Thymus (tissue), 11 donors: ENCODE measurements around the gene HOXC11. TPM values are rescaled to one million over a fixed set of nuclear protein-coding genes. Genes with fewer than 3 reads are reported as not detected.

ENCODE experiments used
- DNase-seq, 9 donors: peaks; one replicate each; pipeline ENCODE4 v3.0.0-alpha.2; 2013; ENCODE audit warnings: low spot score in 9 of 9, low read depth in 6 of 9, missing footprints in 1 of 9
- H3K27ac ChIP-seq, 2 donors: one replicate each; pipeline ENCODE4 v1.5.1; 2013; ENCODE audit warnings: control low read depth in 1 of 2, low read depth in 1 of 2, low read length in 1 of 2, mild to moderate bottlenecking in 1 of 2, moderate library complexity in 1 of 2
- H3K27me3 ChIP-seq, 2 donors: one replicate each; pipeline ENCODE4 v1.5.1; 2013; ENCODE audit warnings: low read length in 1 of 2; ENCODE audit not compliant: control insufficient read depth in 2 of 2, insufficient read depth in 1 of 2
- H3K36me3 ChIP-seq, 2 donors: one replicate each; pipeline ENCODE4 v1.5.1; 2013; ENCODE audit warnings: low read length in 1 of 2, mild to moderate bottlenecking in 1 of 2, moderate library complexity in 1 of 2; ENCODE audit not compliant: control insufficient read depth in 2 of 2, insufficient read depth in 2 of 2
- H3K4me1 ChIP-seq, 2 donors: one replicate each; pipeline ENCODE4 v1.5.1; 2013; ENCODE audit warnings: low read length in 2 of 2; ENCODE audit not compliant: control insufficient read depth in 2 of 2, insufficient read depth in 2 of 2
- H3K4me3 ChIP-seq, 2 donors: one replicate each; pipeline ENCODE4 v1.5.1; 2013; ENCODE audit warnings: low read length in 2 of 2, control low read depth in 1 of 2, mild to moderate bottlenecking in 1 of 2
- H3K9me3 ChIP-seq, 2 donors: one replicate each; pipeline ENCODE4 v1.5.1; 2013; ENCODE audit warnings: low read length in 1 of 2, mild to moderate bottlenecking in 1 of 2; ENCODE audit not compliant: control insufficient read depth in 2 of 2, insufficient read depth in 1 of 2
- WGBS: extraction: QIAGEN DNeasy Blood & Tissue Kit; methylation state at CpG from one replicate; pipeline ENCODE4 v1.1.7; 2013; 5-methylcytosine and 5-hydroxymethylcytosine counted together
- polyA plus RNA-seq: library from polyadenylated mRNA; stranded (reverse); fragments of 200-250 nt; gene quantifications from one replicate; pipeline ENCODE4 v1.2.3, GENCODE V29; 2013
- total RNA-seq: library from RNA; stranded (reverse); fragments of 120-200 nt; gene quantifications from one replicate; pipeline ENCODE4 v1.2.4, GENCODE V29; 2013
- donor health status: healthy.

The HOXC11 gene
- total and polyA plus RNA-seq, 2 donors, result 0.21 TPM; not detected in 1

DNA sequence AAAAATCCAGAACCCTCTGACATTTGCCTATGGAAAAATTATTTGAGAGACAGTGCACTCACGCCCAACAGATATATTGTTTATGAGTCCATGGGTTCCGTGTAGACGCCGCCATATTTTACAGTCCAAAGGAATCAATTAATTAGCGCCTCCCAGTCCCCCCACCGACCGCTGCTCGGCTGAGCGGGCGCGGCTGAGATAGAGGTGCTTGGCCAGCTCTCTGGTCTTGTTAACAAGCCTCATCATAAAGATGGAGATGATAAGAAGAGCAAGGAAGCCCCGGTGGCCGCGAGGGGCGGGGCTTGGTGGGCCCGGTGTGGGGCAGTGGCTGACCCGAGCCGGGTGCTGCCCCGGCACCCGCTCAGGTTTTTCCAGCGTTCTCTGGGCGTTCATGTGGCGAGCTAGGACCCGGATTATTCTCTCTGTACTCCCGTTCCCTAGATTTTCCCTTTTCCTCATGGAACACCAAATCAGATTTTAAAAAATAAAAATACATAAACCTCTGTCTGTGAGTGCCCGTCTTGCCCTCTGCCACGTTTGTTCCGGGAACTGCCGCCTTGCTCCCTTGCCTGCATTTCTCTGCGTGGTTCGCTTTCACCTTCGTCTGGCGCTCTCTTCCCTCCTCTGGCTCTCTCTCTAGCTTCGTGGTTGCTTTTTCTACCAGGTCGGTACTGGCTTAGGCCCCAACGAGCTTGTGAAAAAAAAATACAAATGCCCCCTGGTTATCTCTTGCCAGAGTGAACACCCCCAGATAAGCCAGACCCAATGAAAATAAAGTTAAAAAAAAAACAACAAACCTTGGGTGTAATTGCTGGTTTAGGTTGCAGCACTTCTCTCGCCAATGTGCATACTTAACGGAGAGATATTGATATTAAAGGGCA lies 9.3 kb upstream of the HOXC11 start:
- WGBS, result 9% methylated on average over 38 of the region's 38 CpGs
- no peaks in the 10 kb centered on the region for H3K36me3 ChIP-seq
- H3K27me3 ChIP-seq, result peaks cover 83 to 100% of the 10 kb centered on the region in 2 donors
- DNase-seq, result no peak
- no peaks in the 10 kb centered on the region for H3K4me1 ChIP-seq
- peaks cover 0 to 3% of the 10 kb centered on the region in 2 donors for H3K9me3 ChIP-seq
- H3K4me3 ChIP-seq, result no peak overlapping the region
- H3K27ac ChIP-seq, result no peak overlapping the region

DNA sequence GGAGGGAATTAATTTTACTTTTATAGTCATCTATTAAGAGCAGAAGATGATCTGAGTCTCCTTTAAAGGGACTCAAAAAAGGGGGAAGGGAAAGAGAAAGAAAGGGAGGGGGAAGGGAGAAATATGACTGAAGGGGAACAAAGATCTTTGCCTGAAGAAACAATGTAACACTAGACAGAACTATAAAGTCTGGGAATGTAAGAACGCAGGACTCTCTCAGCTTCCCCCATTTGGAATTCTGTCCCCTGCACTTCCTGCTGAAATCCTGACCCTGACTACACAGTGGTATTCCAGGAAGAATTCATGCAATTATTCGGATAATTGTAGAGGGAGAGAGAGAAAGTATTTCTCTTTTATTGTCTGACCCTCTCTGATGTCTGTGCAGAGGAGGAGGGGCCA lies 8.6 kb upstream of the HOXC11 start:
- H3K4me1 ChIP-seq, result no peaks in the 10 kb centered on the region
- H3K4me3 ChIP-seq, result no peak overlapping the region
- WGBS, result 12% methylated on average over 2 of the region's 2 CpGs
- no peak for DNase-seq
- peaks cover 84 to 100% of the 10 kb centered on the region in 2 donors for H3K27me3 ChIP-seq
- no peaks in the 10 kb centered on the region for H3K36me3 ChIP-seq
- no peak overlapping the region for H3K27ac ChIP-seq
- peaks cover 0 to 3% of the 10 kb centered on the region in 2 donors for H3K9me3 ChIP-seq

DNA sequence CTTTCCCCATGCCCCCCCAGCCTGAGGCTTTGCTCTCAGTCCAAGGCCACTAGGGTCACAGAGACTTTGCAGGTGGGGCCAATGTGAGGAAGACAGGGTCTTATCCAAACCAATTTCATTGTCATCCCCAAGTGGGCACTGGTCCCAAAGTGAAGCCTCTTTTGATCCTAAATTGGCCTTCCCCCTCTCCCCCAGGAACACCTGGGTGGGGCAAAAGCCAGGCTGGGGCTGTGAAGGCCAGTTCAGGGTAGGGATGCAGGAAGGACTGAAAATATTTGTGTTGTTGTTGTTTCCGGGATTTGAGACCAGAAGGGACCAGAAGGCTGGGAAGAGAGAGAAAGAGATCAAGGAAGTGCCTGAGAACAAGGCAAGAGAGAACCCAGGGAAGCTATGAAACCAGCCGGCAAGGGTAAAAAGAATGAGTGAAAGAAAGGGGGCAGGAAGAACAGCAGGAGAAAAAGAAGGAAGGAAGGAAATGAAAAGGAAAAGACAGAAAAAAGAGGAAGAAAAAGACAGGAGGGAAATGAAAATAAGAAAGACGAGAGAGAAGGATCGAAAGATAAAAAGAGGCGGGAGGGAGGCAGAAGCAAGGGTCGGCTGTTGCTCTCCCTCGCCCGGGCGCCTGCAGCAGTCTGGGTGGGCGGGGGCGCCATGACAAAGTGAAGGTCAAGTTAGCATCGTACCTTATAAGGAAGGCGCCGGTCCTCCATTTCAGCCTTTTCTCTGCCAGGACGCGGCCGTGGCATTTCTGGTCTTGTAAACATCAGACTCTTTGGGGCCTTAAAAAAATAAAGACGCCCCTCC lies 7.4 kb upstream of the HOXC11 start:
- no peak overlapping the region for H3K4me3 ChIP-seq
- 7% methylated on average over 18 of the region's 18 CpGs for WGBS

DNA sequence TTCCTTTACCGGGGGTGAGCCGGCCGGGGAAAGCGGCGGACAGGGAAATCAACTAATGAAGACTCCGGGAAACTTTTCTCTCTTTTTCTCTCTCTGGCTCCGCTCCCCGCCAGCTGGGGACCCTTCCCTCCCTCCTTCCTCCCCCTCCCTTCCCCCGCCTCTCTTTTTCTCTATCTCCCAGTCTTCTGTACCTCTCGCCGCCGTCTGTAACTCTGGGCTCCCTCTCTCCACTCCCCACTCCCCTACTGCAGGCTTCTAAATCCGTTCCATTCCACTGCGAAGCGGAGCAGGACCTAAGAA lies 6.9 kb upstream of the HOXC11 start:
- no peaks in the 10 kb centered on the region for H3K36me3 ChIP-seq
- no peak overlapping the region for H3K4me3 ChIP-seq
- H3K9me3 ChIP-seq, result peaks cover 0 to 3% of the 10 kb centered on the region in 2 donors
- no peak overlapping the region for H3K27ac ChIP-seq
- DNase-seq, result no peak
- H3K4me1 ChIP-seq, result no peaks in the 10 kb centered on the region
- 8% methylated on average over 15 of the region's 15 CpGs for WGBS
- peaks cover 87 to 100% of the 10 kb centered on the region in 2 donors for H3K27me3 ChIP-seq

More for the DNA sequence above, 7.4 kb upstream of the HOXC11 start:
- Histone ChIP-seq H3K9me3 (peaks cover 0 to 3% of the 10 kb centered on the region in 2 donors), H3K27ac (no peak overlapping the region), H3K27me3 (peaks cover 87 to 100% of the 10 kb centered on the region in 2 donors), H3K36me3 (no peaks in the 10 kb centered on the region), H3K4me1 (no peaks in the 10 kb centered on the region)
- DNase-seq, result no peak

- H3K36me3 ChIP-seq, result no peaks in the 10 kb centered on the region
- H3K27ac ChIP-seq, result no peak overlapping the region
- DNase-seq, result no peak
- peaks cover 87 to 100% of the 10 kb centered on the region in 2 donors for H3K27me3 ChIP-seq
- H3K4me1 ChIP-seq, result no peaks in the 10 kb centered on the region
- WGBS, result 7% methylated on average over 36 of the region's 36 CpGs
- peaks cover 0 to under 1% of the 10 kb centered on the region in 2 donors for H3K9me3 ChIP-seq
- no peak overlapping the region for H3K4me3 ChIP-seq
Observed at GRCh38 chr12:53966385-53967133, 6.4 kb upstream of the HOXC11 start.

DNA sequence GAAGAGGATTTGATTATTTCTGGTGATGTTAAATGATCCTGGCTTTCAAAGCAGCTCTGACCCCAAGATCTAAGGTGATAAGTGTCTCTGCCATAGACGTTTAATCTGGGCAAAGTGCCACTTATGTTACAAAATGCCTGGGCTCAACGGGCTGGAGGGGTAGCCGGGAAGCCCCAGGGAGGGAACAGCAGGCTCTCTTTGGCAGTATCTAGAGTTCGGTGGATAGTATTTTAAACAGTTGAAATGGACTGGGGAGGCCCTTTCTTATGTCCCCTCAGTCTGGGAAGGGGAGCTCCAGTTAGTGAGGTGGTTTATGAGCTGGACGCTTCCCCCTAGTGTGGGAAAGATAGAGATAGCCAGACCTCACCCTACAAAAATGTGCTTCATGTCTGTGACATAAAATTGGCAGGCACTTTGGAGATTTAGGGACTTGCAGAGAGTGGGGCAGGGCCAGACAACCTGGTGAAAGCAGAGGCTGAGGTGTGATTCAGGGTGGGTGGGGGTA lies 5.5 kb upstream of the HOXC11 start:
- no peaks in the 10 kb centered on the region for H3K9me3 ChIP-seq
- H3K36me3 ChIP-seq, result no peaks in the 10 kb centered on the region
- H3K4me1 ChIP-seq, result no peaks in the 10 kb centered on the region
- WGBS, result 8% methylated on average over 5 of the region's 5 CpGs
- peaks cover 89 to 100% of the 10 kb centered on the region in 2 donors for H3K27me3 ChIP-seq
- DNase-seq, result no peak
- no peak overlapping the region for H3K27ac ChIP-seq
- H3K4me3 ChIP-seq, result no peak overlapping the region

- H3K9me3 ChIP-seq, result peaks cover 0 to 4% of the 10 kb centered on the region in 2 donors
- no peak overlapping the region for H3K4me3 ChIP-seq
- no peaks in the 10 kb centered on the region for H3K4me1 ChIP-seq
- 14% methylated on average over 24 of the region's 24 CpGs for WGBS
- no peaks in the 10 kb centered on the region for H3K36me3 ChIP-seq
- peaks cover 81 to 100% of the 10 kb centered on the region in 2 donors for H3K27me3 ChIP-seq
- DNase-seq, result no peak
- H3K27ac ChIP-seq, result no peak overlapping the region
Observed at GRCh38 chr12:53968214-53969127, 4.5 kb upstream of the HOXC11 start.

GRCh38 chr12:53969588-53970259 lies 3.2 kb upstream of the HOXC11 start:
- H3K27me3 ChIP-seq, result peaks cover 85 to 100% of the 10 kb centered on the region in 2 donors
- 22% methylated on average over 12 of the region's 12 CpGs for WGBS
- no peaks in the 10 kb centered on the region for H3K36me3 ChIP-seq
- no peak overlapping the region for H3K27ac ChIP-seq
- no peak overlapping the region for H3K4me3 ChIP-seq
- peaks cover 0 to 10% of the 10 kb centered on the region in 2 donors for H3K9me3 ChIP-seq
- H3K4me1 ChIP-seq, result no peaks in the 10 kb centered on the region
- no peak for DNase-seq
